GM12892 (cell line): Measurements from ENCODE around the gene JMJD8.

ENCODE experiments used
- POLR2A ChIP-seq: IDR thresholded peaks from 2 replicates; pipeline ENCODE4 v1.6.1; 2011; ENCODE audit warnings: low read depth, low read length, control low read depth
- TAF1 ChIP-seq: IDR thresholded peaks from 2 replicates; pipeline ENCODE4 v1.6.1; 2011; ENCODE audit warnings: low read depth, mild to moderate bottlenecking, control low read depth, low read length, borderline replicate concordance

DNA sequence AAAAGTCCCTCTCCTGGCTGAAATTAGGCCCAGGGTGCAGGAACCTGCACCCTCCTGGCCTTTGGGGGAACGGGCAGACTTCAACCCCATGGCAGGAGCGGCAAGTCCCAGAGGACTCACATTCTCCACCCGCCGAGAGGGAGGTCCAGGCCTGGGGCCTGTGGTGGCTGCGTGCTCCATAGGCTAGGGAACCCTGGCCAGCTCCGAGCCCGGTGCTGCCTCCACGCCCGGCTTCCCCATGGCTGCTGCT, 42.0 kb upstream of the JMJD8 start:
- TF ChIP-seq POLR2A (no peak; the same call in 1 of the 2 replicates), TAF1 (no peak)
